Muscle layer of duodenum (tissue), 2 donors: ENCODE data around the gene KLHL8.
"Not testable (repeated sequence)": the region's sequence is repeated elsewhere in the genome, so short reads cannot be mapped to it uniquely, and the experiment has no call there.

ENCODE experiments used
- H3K27ac ChIP-seq: one replicate; pipeline ENCODE4 v1.7.0; 2013; ENCODE audit warnings: mild to moderate bottlenecking, low read length
- H3K27me3 ChIP-seq: one replicate; pipeline ENCODE4 v1.7.0; 2013; ENCODE audit warnings: low read depth, mild to moderate bottlenecking, control low read depth, low read length
- H3K36me3 ChIP-seq, 2 donors: one replicate each; pipeline ENCODE4 v1.7.0; 2013; ENCODE audit warnings: low read length in 2 of 2, control low read depth in 1 of 2, mild to moderate bottlenecking in 1 of 2; ENCODE audit not compliant: insufficient read depth in 2 of 2, control insufficient read depth in 1 of 2
- H3K4me1 ChIP-seq, 2 donors: one replicate each; pipeline ENCODE4 v1.7.0; 2013; ENCODE audit warnings: low read length in 2 of 2, mild to moderate bottlenecking in 2 of 2, control low read depth in 1 of 2, moderate library complexity in 1 of 2; ENCODE audit not compliant: insufficient read depth in 2 of 2, control insufficient read depth in 1 of 2
- H3K4me3 ChIP-seq, 2 donors: one replicate each; pipeline ENCODE4 v1.7.0; 2013; ENCODE audit warnings: low read length in 2 of 2, low read depth in 1 of 2, mild to moderate bottlenecking in 1 of 2
- H3K9me3 ChIP-seq, 2 donors: one replicate each; pipeline ENCODE4 v1.7.0; 2013; ENCODE audit warnings: low read length in 2 of 2, control low read depth in 1 of 2, mild to moderate bottlenecking in 1 of 2; ENCODE audit not compliant: control insufficient read depth in 1 of 2
- donor health status: healthy.

The KLHL8 gene

DNA sequence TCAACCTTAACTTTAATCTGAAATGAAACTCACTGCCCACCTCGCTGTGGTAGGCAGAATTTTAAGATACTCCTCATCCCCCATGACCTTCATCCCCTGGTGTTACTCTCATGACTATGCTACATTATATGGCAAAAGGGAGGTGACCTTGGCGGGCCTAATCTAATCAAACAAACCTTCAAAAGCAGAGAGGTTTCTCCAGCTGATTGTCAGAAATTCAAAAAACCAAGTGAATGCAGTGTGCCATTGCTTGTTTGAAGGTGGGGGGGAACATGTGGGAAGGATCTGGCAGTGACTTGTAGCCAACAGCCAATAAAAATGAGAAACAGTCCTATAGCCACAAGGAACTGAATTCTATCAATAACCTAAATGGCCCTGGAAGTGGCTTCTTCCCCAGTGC lies 48.5 kb downstream of the KLHL8 start:
- H3K27me3 ChIP-seq, result no peaks in the 10 kb centered on the region
- no peaks in the 10 kb centered on the region for H3K9me3 ChIP-seq
- H3K4me3 ChIP-seq, result no peak overlapping the region
- no peak overlapping the region for H3K27ac ChIP-seq
- peaks cover 0 to 8% of the 10 kb centered on the region in 2 donors for H3K36me3 ChIP-seq
- no peaks in the 10 kb centered on the region for H3K4me1 ChIP-seq

DNA sequence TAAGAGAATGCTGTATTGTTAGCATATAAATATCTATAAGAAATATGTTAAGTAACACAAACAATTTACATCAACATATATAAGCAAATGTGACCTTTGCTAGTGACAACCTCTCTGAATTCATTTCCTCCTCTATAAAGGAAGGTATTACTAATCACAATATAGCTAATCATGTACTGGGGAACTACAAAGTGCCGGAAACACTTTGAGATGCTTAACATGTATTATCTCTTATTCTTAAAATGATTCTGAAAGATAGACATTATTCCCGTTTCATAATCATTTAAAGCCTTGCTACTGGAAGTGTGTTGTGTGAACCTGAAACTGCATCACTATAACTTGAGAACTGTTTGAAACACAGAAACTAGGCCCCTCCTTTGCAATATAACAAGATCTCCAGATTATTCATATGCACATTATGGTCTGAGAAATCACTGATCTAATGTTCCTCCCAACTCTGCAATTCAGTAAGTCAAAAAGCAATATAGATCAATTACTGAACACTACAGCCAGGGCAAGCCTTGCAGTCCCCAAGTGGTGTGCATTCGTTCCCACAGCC lies 54.0 kb downstream of the KLHL8 start:
- H3K4me1 ChIP-seq, result no peaks in the 10 kb centered on the region
- no peak overlapping the region for H3K4me3 ChIP-seq
- peaks cover 12 to 21% of the 10 kb centered on the region in 2 donors for H3K36me3 ChIP-seq
- H3K9me3 ChIP-seq, result no peaks in the 10 kb centered on the region
- H3K27ac ChIP-seq, result no peak overlapping the region
- H3K27me3 ChIP-seq, result no peaks in the 10 kb centered on the region

DNA sequence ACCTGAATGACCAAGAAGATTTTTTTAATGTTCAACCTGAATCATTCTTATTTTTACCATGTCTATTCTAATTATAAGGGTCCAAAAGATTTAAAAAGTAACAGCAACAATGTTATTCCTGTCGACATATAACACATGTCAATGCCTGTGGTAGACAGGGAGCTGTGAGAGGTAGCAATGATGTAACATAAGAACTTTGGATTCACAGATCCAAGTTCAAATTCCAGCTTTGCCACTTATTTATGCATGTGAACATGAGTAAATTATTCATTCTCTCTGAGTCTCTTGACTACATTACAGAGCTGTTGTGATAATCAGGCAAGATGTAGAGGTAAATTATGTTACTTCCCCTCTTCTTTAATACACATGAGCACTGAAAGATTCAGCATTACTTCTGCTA lies 54.5 kb downstream of the KLHL8 start:
- no peak overlapping the region for H3K4me3 ChIP-seq
- no peaks in the 10 kb centered on the region for H3K27me3 ChIP-seq
- peaks cover 12 to 21% of the 10 kb centered on the region in 2 donors for H3K36me3 ChIP-seq
- no peaks in the 10 kb centered on the region for H3K9me3 ChIP-seq
- no peak overlapping the region for H3K27ac ChIP-seq
- no peaks in the 10 kb centered on the region for H3K4me1 ChIP-seq

DNA sequence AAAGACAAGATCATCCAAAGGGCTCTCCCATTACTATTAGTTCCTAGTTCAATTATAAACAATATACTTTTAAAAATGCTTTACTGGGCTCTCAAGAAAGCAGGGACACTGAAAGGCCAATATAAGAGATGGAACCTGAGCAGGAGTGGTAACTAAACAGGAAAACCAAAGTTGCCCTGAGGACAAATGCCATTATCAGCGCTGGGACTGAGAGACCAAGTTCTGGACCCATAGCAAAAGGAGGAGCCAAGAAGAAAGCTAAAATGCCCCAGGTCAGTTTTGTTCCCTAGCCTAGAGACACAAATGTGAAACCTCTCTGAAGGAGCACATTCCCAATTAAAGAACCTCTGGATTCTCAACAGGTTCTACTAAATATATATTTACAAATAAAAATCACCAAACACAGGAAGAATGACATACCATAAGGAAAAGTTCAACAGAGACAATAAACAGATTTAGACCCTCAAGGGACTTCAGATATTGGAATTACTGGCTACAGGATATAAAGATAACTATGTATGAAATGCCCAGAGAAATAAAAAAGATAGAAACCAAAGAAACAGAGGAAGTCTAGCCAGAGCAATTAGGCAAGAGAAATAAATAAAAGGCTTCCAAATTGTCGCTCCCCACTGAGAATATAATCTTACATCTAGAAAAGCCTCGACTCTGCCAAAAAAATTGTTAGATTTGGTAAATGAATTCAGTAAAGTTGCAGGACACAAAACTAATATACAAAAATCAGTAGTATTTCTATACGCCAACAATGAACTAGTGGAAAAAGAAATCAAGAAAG lies 67.1 kb downstream of the KLHL8 start:
- H3K4me3 ChIP-seq, result no peak overlapping the region
- H3K27me3 ChIP-seq, result no peaks in the 10 kb centered on the region
- no peaks in the 10 kb centered on the region for H3K36me3 ChIP-seq
- no peaks in the 10 kb centered on the region for H3K4me1 ChIP-seq
- no peak overlapping the region for H3K27ac ChIP-seq
- no peaks in the 10 kb centered on the region for H3K9me3 ChIP-seq

DNA sequence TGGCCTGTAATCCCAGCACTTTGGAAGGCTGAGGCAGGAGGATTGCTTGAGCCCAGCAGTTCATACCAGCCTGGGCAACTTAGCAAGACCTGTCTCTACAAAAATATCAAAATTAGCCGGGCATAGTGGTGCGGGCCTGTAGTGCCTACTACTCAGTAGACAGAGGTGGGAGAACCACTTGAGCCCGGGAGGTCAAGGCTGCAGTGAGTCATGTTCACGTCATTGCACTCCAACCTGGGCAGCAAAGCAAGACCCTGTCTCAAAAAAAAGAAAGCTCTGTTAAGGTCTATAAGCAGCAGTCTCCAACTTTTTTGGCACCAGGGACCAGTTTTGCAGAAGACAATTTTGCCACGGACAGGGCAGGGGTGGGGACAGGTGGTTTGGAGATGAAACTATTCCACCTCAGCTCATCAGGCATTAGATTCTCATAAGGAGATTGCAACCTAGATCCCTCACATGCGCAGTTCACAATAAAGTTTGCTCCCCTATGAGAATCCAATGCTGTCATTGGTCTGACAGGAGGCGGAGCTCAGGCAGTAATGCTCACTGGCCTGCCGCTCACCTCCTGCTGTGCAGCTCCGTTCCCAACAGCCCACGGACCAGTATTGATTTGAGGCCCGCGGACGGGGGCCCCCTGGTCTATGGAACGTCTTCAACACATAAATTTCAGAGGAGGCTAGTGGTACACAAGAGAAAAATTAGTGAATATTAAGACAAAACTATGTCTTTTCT lies 67.9 kb downstream of the KLHL8 start:
- H3K4me3 ChIP-seq, result no peak overlapping the region
- no peaks in the 10 kb centered on the region for H3K4me1 ChIP-seq
- H3K27me3 ChIP-seq, result no peaks in the 10 kb centered on the region
- no peak overlapping the region for H3K27ac ChIP-seq
- no peaks in the 10 kb centered on the region for H3K36me3 ChIP-seq
- H3K9me3 ChIP-seq, result no peaks in the 10 kb centered on the region

DNA sequence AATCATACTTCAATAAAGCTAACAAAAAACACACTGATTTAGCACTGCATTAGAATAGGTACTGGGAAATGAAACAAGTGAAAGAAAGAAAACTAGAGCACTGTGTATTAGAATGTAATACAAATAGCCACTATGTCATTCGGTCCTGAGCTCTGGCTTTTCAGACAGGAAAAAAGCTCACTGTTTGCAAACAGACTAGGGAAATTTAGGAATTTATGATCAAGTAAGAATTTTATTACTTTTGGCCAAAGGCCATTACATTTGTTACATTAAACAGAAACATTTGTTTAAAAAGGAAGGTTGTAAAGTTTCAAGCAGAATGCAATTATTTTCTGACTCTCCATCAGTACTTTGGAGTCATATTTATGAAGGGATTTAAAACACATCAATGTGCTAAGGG lies 68.7 kb downstream of the KLHL8 start:
- no peaks in the 10 kb centered on the region for H3K36me3 ChIP-seq
- no peak overlapping the region for H3K27ac ChIP-seq
- no peaks in the 10 kb centered on the region for H3K4me1 ChIP-seq
- H3K9me3 ChIP-seq, result no peaks in the 10 kb centered on the region
- no peaks in the 10 kb centered on the region for H3K27me3 ChIP-seq
- H3K4me3 ChIP-seq, result no peak overlapping the region

DNA sequence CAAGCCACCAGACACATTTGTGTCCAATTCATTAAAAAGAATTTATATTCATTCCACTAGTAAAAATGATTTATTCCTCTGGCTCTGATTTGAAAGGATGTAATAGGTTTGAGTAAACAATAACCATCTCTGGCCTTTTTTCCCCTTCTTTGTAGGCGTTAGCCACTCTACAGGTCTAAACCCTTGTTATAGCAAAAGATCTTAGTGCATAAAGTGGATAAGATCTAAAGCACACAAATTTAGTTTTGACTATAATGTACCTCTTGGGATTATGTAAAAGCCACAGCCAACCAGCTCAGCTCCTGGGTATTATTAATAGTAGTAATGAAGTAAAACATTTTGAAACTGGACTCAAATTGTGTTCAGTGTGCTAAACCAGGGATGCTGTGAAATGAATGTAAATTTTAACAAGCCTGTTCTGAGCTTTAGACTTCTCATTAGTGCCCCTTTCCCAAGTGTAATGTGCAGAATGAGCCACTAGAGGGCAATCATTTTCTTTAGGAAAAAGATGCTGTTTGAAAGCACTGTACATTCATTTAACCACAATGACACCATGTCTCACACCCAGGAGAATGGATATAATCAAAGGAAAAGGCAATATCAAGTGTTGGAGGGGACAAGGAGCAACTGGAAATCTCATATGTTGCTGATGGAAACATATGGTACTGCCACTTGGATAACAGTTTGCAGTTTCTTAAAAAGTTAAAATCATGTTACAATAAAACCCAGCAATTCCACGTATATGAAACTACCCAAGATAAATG lies 69.7 kb downstream of the KLHL8 start:
- H3K27me3 ChIP-seq, result no peaks in the 10 kb centered on the region
- no peaks in the 10 kb centered on the region for H3K36me3 ChIP-seq
- no peak overlapping the region for H3K4me3 ChIP-seq
- no peaks in the 10 kb centered on the region for H3K4me1 ChIP-seq
- H3K27ac ChIP-seq, result no peak overlapping the region
- no peaks in the 10 kb centered on the region for H3K9me3 ChIP-seq

DNA sequence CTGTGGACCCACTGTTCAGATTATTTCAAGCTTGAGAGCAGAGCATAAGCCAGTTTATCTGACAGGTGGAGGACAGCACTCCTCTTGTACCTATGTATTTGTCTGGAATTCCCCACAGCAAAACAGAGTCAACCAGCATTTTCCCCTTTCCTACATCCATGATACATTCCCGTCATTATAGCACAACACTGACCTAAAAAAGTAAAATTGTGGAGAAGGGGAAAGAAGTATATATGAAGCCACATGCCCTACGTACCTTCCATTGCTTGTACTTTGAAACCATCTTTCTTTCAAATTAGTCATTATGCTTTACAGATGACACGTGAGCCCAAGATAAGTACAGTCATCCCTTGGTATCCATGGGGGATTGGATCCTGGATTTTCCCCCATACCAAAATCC lies 73.3 kb downstream of the KLHL8 start:
- H3K27ac ChIP-seq, result no peak overlapping the region
- no peaks in the 10 kb centered on the region for H3K9me3 ChIP-seq

DNA sequence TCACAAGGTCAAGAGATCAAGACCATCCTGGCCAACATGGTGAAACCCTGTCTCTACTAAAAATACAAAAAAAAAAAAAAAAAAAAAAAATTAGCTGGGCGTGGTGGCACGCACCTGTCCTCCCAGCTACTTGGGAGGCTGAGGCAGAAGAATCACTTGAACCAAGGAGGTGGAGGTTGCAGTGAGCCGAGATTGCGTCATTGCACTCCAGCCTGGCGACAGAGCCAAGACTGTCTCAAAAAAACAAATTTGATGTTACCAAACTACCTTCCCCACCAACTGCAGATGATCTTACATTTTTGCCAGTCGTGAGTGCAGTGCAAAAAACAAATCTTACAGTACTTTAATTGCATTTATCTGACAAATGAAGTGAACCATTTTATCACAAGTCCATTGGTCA lies 74.5 kb downstream of the KLHL8 start:
- not testable (repeated sequence) for H3K36me3 ChIP-seq, H3K4me1 ChIP-seq, H3K27me3 ChIP-seq, H3K4me3 ChIP-seq, H3K27ac ChIP-seq, H3K9me3 ChIP-seq

More for the DNA sequence above, 73.3 kb downstream of the KLHL8 start:
- Histone ChIP-seq H3K4me1 (no peaks in the 10 kb centered on the region), H3K27me3 (no peaks in the 10 kb centered on the region), H3K36me3 (peaks cover 0 to 4% of the 10 kb centered on the region in 2 donors), H3K4me3 (no peak overlapping the region)

DNA sequence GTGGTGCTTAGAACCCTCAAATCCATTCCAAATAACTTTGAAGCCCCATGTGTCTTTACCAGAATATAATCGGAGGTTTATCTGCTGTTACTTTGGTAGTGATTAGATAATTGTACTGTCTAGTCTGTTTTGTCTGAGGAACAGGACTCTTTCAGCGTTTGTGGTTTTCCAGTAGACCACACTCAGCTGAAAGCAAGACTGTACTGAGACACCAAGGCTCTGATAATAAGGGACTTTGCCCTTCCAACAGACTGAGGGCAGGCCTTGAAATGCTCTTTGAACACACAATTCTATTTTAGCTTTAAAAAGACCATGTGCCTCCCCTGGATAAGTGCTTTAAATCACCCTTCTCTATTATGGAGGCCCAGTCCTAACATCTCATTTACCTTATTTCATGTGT lies 76.1 kb downstream of the KLHL8 start:
- Histone ChIP-seq H3K9me3 (no peaks in the 10 kb centered on the region), H3K4me1 (no peaks in the 10 kb centered on the region), H3K27ac (no peak overlapping the region), H3K36me3 (peaks cover 4 to 11% of the 10 kb centered on the region in 2 donors), H3K4me3 (no peak overlapping the region), H3K27me3 (no peaks in the 10 kb centered on the region)

DNA sequence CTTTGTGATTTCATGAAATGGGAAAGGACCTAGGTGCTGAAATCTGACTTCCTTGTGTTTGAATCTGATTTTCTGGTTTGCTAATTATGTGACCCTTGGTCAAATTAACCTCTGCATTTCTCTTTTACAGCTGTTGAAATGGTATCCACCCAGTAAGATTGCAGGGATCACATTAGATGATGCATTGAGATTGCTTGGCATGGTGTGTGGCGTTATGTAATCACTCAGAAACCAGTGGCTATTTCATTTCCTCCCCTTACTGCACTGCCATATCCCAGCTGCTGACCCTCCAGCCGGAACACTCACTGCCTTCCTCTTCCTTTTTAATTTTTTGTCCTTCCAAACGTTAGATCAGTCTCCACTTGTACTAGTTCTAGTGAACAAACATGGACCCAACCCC lies 79.0 kb downstream of the KLHL8 start:
- Histone ChIP-seq H3K27ac (no peak overlapping the region), H3K36me3 (peaks cover 22 to 27% of the 10 kb centered on the region in 2 donors), H3K4me3 (no peak overlapping the region), H3K4me1 (no peaks in the 10 kb centered on the region), H3K9me3 (no peaks in the 10 kb centered on the region), H3K27me3 (no peaks in the 10 kb centered on the region)
